GM21360 (cell line): Measurements from ENCODE around the gene NTF3.

Experiments used
- ATAC-seq: cut with Tn5 transposase; IDR thresholded peaks from one replicate; pipeline ENCODE4 v1.9.1; 2021; ENCODE audit warnings: mild to moderate bottlenecking, moderate library complexity; ENCODE audit not compliant: unreplicated experiment

Gene NTF3

GRCh38 chr12:5485454-5485853 lies 53.5 kb downstream of the NTF3 start:
- ATAC-seq = no peak

GRCh38 chr12:5487076-5487475 lies 55.2 kb downstream of the NTF3 start:
- ATAC-seq = no peak

GRCh38 chr12:5487948-5488625 lies 56.2 kb downstream of the NTF3 start:
- no peak for ATAC-seq

GRCh38 chr12:5488626-5488955 lies 56.7 kb downstream of the NTF3 start:
- no peak for ATAC-seq

- no peak for ATAC-seq
Observed at GRCh38 chr12:5489017-5489416, 57.1 kb downstream of the NTF3 start.

- ATAC-seq = no peak
Observed at GRCh38 chr12:5489760-5490406, 58.0 kb downstream of the NTF3 start.

- no peak for ATAC-seq
Observed at GRCh38 chr12:5492562-5492961, 60.7 kb downstream of the NTF3 start.

- ATAC-seq = no peak
Observed at GRCh38 chr12:5493018-5493417, 61.1 kb downstream of the NTF3 start.

- no peak for ATAC-seq
Observed at GRCh38 chr12:5494343-5494742, 62.4 kb downstream of the NTF3 start.

GRCh38 chr12:5497329-5498053 lies 65.6 kb downstream of the NTF3 start:
- ATAC-seq = no peak

- no peak for ATAC-seq
Observed at GRCh38 chr12:5498076-5498475, 66.2 kb downstream of the NTF3 start.

- no peak for ATAC-seq
Observed at GRCh38 chr12:5498806-5499205, 66.9 kb downstream of the NTF3 start.

- ATAC-seq = no peak
Observed at GRCh38 chr12:5499566-5500330, 67.8 kb downstream of the NTF3 start.

GRCh38 chr12:5500331-5500659 lies 68.4 kb downstream of the NTF3 start:
- no peak for ATAC-seq

- no peak for ATAC-seq
Observed at GRCh38 chr12:5503774-5504173, 71.9 kb downstream of the NTF3 start.

- ATAC-seq = no peak
Observed at GRCh38 chr12:5505116-5505515, 73.2 kb downstream of the NTF3 start.

GRCh38 chr12:5505751-5506150 lies 73.8 kb downstream of the NTF3 start:
- ATAC-seq = no peak

- no peak for ATAC-seq
Observed at GRCh38 chr12:5506295-5506694, 74.4 kb downstream of the NTF3 start.

- ATAC-seq = no peak
Observed at GRCh38 chr12:5506821-5507231, 74.9 kb downstream of the NTF3 start.

GRCh38 chr12:5507401-5507935 lies 75.6 kb downstream of the NTF3 start:
- no peak for ATAC-seq

- ATAC-seq = no peak
Observed at GRCh38 chr12:5507944-5508343, 76.0 kb downstream of the NTF3 start.
